ENCODE results near the gene POLR1A. TPM values are rescaled to one million over a fixed set of nuclear protein-coding genes. Genes with fewer than 3 reads are reported as not detected.

Gene POLR1A
- total RNA-seq, 4 donors from 2014 or later: 20.1 to 31.7 (median 29.4) TPM

DNA sequence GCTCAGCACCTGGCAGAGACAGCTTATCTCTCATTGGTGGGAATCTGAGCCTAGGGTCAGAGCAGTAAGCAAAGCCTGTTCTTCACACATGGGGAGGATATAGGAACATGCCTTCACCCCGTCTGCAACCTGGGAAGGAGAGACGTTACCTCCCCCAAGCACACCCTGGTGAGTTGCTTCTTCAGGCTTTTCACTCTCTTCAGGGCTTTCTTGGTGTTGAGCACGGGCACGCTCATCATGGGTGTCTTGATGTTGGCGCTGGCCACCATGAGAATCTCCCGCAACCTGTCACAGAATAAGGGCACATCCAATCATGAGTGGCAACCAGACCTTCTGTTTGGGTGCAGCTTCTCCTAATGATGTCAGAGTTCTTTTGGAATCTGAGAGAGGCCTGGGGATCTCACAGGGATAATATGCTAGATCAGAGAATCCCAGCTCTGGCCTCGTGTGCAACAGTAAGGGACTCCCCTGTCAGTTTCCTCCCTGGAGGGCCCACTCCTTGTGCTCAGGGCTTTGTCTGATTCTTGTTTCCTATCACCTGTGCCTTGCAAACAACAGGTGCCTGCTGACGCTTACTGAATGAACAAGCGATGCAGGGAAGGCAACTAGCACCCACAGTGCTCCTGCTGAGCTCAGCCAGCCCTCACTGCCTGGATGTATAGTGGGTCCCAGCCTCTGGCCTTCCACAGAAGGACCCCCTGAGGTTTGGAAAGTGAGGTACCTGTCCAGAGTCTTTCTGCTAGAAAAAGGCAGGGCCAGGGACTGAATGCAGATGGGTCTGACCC, 66.3 kb downstream of the POLR1A start:
- Histone ChIP-seq H3K27me3 (no peaks in the 10 kb centered on the region), H3K36me3 (peaks cover 0 to 29% of the 10 kb centered on the region in 2 donors), H3K4me3 (no peak overlapping the region), H3K4me1 (peaks cover 56 to 61% of the 10 kb centered on the region in 2 donors), H3K27ac (peak overlapping the region; percentile 91 to 99 (median 98)), H3K9me3 (no peaks in the 10 kb centered on the region)
- in situ Hi-C loops (cut with MboI; ENCODE audit: low sequenced_read_pairs in 4 of 4): no loop called here
- intact Hi-C loops (cut with DNase I; ENCODE audit: low total_unique reads): loop anchor here (5.0 kb wide), 3 partner anchors 47 to 307 kb away; no protein-coding TSS in a partner anchor
- TF ChIP-seq, protein P1, sequence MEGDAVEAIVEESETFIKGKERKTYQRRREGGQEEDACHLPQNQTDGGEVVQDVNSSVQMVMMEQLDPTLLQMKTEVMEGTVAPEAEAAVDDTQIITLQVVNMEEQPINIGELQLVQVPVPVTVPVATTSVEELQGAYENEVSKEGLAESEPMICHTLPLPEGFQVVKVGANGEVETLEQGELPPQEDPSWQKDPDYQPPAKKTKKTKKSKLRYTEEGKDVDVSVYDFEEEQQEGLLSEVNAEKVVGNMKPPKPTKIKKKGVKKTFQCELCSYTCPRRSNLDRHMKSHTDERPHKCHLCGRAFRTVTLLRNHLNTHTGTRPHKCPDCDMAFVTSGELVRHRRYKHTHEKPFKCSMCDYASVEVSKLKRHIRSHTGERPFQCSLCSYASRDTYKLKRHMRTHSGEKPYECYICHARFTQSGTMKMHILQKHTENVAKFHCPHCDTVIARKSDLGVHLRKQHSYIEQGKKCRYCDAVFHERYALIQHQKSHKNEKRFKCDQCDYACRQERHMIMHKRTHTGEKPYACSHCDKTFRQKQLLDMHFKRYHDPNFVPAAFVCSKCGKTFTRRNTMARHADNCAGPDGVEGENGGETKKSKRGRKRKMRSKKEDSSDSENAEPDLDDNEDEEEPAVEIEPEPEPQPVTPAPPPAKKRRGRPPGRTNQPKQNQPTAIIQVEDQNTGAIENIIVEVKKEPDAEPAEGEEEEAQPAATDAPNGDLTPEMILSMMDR (IDR thresholded peaks at IDR 0.05 in 4 of 5, conservative IDR thresholded peaks at IDR 0.05 in 1 of 5): no peak
- no peak for TF ChIP-seq POLR2A (IDR thresholded peaks at IDR 0.05)
- DNase-seq: no peak
- no peak for ATAC-seq

DNA sequence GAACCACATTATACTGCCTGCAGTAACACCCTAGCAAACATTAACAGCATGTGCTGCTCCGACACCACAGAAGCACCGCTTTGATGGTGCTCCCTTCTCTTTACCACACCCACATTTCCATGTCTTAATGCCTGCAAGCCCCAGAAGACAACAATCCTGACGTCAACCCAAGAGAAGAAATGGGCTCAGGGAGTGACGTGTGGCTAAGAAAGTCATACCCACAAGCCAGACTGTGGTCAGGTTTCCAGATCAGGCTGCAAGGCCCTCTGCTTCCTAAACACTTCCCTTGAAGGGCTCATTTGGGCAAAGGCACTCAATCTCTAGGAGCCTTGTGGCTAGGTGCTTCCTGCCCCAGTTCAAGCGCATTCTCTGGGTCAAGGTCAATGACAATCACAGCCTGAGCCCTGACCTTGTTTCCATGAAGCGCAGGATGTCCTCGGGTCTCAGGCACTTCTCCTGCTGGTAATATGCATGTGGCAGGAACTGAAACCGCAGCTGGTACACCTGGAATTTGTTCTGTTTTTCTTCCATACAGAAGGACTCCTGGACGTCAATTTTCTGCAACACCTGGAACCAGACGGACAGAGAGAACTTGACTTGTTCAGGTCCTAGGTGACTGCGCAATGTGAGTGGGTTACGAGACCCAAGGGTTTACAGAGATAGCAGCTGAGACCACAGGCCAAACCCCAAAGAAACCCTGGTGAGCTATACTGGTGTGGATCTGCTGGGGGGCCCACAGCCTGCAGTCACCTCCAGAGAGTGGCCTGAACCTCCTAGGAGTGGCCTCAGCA, 67.2 kb downstream of the POLR1A start:
- intact Hi-C loops (cut with DNase I; ENCODE audit: low total_unique reads): loop anchor here (5.0 kb wide), 3 partner anchors 46 to 306 kb away; no protein-coding TSS in a partner anchor
- ATAC-seq (no peak), DNase-seq (peak in 1 of 2 donors; percentile 57)
- TF ChIP-seq, protein P1 (IDR thresholded peaks at IDR 0.05 in 4 of 5, conservative IDR thresholded peaks at IDR 0.05 in 1 of 5): no peak
- TF ChIP-seq POLR2A (IDR thresholded peaks at IDR 0.05): peak; percentile 24 to 43
- Histone ChIP-seq H3K4me3 (no peak overlapping the region), H3K27me3 (no peaks in the 10 kb centered on the region), H3K27ac (peak overlapping the region; percentile 91 to 99 (median 98)), H3K4me1 (peaks cover 63 to 68% of the 10 kb centered on the region in 2 donors), H3K36me3 (peaks cover 0 to 24% of the 10 kb centered on the region in 2 donors), H3K9me3 (no peaks in the 10 kb centered on the region)
- in situ Hi-C loops (cut with MboI; ENCODE audit: low sequenced_read_pairs in 4 of 4): no loop called here

DNA sequence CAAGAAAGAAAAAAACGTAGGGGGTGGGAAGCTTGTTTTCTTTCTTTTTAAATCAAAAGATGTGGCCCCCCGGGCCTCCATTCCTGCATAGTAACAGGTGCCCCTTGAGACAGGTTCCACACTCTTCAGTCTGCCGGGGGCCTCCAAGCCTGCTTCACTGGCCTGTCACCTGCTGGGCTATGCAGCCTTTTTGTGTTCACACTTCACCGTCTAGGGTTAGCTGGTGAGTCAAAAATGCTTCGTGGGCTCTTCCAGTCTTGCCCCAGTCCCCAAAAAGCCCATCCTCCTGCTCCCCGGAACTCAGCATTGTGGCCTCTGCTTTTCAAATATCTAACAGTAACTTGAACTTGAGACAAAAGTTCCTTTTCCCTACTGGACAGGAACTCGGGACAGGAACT, 67.9 kb downstream of the POLR1A start:
- in situ Hi-C loops (cut with MboI; ENCODE audit: low sequenced_read_pairs in 4 of 4) (no loop called here), intact Hi-C loops (cut with DNase I; ENCODE audit: low total_unique reads) (loop anchor here (2.0 to 5.0 kb wide), 4 partner anchors 29 to 305 kb away; no protein-coding TSS in a partner anchor)
- H3K27me3 ChIP-seq: no peaks in the 10 kb centered on the region
- ATAC-seq (no peak), DNase-seq (peak in 1 of 2 donors; percentile 13)
- H3K4me1 ChIP-seq: peaks cover 63 to 68% of the 10 kb centered on the region in 2 donors
- no peaks in the 10 kb centered on the region for H3K9me3 ChIP-seq
- TF ChIP-seq, protein P1 (IDR thresholded peaks at IDR 0.05 in 4 of 5, conservative IDR thresholded peaks at IDR 0.05 in 1 of 5): no peak
- no peak for TF ChIP-seq POLR2A (IDR thresholded peaks at IDR 0.05)
- H3K36me3 ChIP-seq: peaks cover 0 to 27% of the 10 kb centered on the region in 2 donors
- H3K4me3 ChIP-seq: no peak overlapping the region
- peak overlapping the region; percentile 91 to 99 (median 98) for H3K27ac ChIP-seq

DNA sequence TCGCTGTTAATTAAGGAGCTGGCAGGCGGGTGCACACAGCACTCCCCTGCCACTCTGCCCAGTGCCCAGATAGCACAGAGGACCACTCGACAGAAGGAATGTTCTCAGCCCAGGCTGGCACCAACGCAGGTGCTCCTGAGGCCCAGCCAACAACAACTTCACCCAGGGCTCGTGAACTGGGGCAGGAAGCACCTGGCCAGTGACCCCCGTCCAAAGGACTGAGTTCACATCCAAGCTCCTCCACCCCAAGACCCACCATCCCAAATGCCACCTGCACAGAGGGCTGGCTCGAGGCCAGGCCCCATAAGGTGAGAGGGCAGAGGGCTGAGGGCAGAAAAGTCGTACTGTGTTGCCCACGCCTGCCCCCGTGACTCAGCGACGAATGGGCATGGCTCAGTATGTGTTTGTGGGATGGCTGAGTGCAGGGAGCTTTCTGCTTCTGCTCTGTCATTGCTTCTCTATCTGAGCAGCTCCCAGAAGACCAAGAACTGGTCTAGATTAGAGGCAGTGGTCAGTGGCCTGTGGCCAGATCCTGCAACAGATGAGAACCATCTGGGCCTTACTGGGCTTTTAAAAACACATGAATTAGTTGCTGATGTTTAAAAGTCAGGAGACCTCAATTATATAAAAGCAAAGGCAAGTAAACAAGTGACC, 68.4 kb downstream of the POLR1A start:
- peaks cover 61 to 67% of the 10 kb centered on the region in 2 donors for H3K4me1 ChIP-seq
- no peaks in the 10 kb centered on the region for H3K9me3 ChIP-seq
- TF ChIP-seq, protein P1 (IDR thresholded peaks at IDR 0.05 in 4 of 5, conservative IDR thresholded peaks at IDR 0.05 in 1 of 5): no peak
- TF ChIP-seq POLR2A (IDR thresholded peaks at IDR 0.05): no peak
- no peak overlapping the region for H3K4me3 ChIP-seq
- H3K27me3 ChIP-seq: no peaks in the 10 kb centered on the region
- in situ Hi-C loops (cut with MboI; ENCODE audit: low sequenced_read_pairs in 4 of 4) (no loop called here), intact Hi-C loops (cut with DNase I; ENCODE audit: low total_unique reads) (loop anchor here (2.0 to 5.0 kb wide), 4 partner anchors 30 to 305 kb away; no protein-coding TSS in a partner anchor)
- peaks cover 0 to 30% of the 10 kb centered on the region in 2 donors for H3K36me3 ChIP-seq
- ATAC-seq (peak; percentile 4 to 16), DNase-seq (peak; percentile 55 to 67)
- peak overlapping the region; percentile 91 to 99 (median 98) for H3K27ac ChIP-seq

All from gastrocnemius medialis (tissue), 4 donors.